Measurements from ENCODE around the gene NUP98. TPM values are rescaled to one million over a fixed set of nuclear protein-coding genes. Genes with fewer than 3 reads are reported as not detected.
"Not testable (repeated sequence)": the region's sequence is repeated elsewhere in the genome, so short reads cannot be mapped to it uniquely, and the experiment has no call there.

The NUP98 gene
- total RNA-seq, 1 donor from 2014 or later = 47.8 TPM

DNA sequence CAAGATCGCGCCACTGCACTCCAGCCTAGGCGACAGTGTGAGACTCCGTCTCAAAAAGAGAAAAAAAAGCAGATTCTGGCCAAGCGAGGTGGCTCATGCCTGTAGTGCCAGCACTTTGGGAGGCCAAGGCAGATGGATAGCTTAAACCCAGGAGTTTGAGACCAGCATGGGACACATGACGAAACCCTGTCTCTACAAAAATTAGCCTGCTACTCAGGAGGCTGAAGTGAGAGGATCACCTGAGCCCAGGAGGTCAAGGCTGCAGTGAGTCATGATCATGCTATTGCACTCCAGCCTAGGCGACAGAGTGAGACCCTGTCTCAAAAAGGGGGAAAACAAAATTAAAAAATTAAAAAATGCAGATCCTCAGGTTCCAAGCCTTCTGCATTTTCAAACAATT, 25.0 kb upstream of the NUP98 start:
- H3K4me1 Mint-ChIP-seq (ENCODE audit: low read depth) = peaks cover 5% of the 10 kb centered on the region
- H3K9me3 Mint-ChIP-seq (ENCODE audit: low read depth) = no peaks in the 10 kb centered on the region
- no peaks in the 10 kb centered on the region for H3K27me3 Mint-ChIP-seq (ENCODE audit: low read depth)
- H3K36me3 Mint-ChIP-seq (ENCODE audit: low read depth) = peaks cover 10% of the 10 kb centered on the region
- no peak for DNase-seq (ENCODE audit: low spot score)
- H3K27ac Mint-ChIP-seq (ENCODE audit: unreplicated experiment) = no peak overlapping the region
- TF ChIP-seq, protein P1, sequence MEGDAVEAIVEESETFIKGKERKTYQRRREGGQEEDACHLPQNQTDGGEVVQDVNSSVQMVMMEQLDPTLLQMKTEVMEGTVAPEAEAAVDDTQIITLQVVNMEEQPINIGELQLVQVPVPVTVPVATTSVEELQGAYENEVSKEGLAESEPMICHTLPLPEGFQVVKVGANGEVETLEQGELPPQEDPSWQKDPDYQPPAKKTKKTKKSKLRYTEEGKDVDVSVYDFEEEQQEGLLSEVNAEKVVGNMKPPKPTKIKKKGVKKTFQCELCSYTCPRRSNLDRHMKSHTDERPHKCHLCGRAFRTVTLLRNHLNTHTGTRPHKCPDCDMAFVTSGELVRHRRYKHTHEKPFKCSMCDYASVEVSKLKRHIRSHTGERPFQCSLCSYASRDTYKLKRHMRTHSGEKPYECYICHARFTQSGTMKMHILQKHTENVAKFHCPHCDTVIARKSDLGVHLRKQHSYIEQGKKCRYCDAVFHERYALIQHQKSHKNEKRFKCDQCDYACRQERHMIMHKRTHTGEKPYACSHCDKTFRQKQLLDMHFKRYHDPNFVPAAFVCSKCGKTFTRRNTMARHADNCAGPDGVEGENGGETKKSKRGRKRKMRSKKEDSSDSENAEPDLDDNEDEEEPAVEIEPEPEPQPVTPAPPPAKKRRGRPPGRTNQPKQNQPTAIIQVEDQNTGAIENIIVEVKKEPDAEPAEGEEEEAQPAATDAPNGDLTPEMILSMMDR (IDR thresholded peaks at IDR 0.05) = no peak
- no peak overlapping the region for H3K4me3 Mint-ChIP-seq (ENCODE audit: unreplicated experiment)

DNA sequence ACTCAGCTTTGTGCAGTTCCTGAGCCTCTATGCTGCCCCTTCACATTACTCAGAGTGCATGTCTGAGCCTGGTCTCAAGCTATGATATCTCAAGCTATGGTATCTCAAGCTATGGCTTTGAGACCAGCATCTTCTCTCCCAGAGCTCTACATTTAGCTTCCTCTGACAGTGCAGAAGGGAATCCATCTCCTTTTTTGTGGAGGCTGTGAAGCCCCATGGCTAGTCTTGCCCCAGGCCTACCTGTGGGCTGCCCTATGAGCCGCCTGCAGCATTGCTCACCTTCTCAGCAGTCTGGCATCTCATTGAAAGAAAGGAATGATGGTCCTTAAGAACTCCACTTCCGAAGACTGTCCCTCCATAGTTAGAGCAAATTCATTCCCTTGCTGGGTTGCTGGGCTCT, 23.6 kb upstream of the NUP98 start:
- peaks cover 5% of the 10 kb centered on the region for H3K4me1 Mint-ChIP-seq (ENCODE audit: low read depth)
- TF ChIP-seq, protein P1 (IDR thresholded peaks at IDR 0.05) = no peak
- H3K36me3 Mint-ChIP-seq (ENCODE audit: low read depth) = peaks cover 4% of the 10 kb centered on the region
- no peaks in the 10 kb centered on the region for H3K9me3 Mint-ChIP-seq (ENCODE audit: low read depth)
- no peak overlapping the region for H3K4me3 Mint-ChIP-seq (ENCODE audit: unreplicated experiment)
- H3K27ac Mint-ChIP-seq (ENCODE audit: unreplicated experiment) = no peak overlapping the region
- no peak for DNase-seq (ENCODE audit: low spot score)
- no peaks in the 10 kb centered on the region for H3K27me3 Mint-ChIP-seq (ENCODE audit: low read depth)

DNA sequence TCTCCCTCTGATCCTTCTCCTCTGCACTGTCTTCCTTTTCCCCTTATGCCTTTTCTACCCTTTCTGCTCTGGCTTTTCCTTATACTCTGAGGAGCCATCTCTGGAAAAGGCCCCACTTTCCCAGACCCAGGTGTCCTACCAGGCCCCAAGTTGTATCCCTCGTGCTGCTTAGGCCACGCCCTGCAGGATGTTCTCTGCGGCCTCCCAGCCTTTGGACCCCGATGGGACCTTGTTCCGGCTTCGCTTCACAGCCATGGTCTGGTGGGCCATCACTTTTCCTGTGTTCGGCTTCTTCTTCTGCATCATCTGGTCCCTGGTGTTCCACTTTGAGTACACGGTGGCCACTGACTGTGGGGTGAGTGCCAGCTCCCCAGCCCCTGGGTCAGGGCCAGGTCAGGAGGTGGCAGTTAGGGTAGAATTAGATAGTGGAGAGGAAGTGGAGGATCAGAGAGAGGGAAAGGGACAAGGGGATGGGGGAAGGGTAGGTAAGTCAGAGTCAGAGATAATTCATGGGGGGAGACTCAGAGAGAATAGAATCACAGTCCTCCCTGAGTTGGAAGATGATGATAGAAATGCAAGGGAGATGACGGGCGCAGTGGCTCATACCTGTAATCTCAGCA, 19.9 kb upstream of the NUP98 start:
- Mint-ChIP-seq H3K9me3 (ENCODE audit: low read depth) (no peaks in the 10 kb centered on the region), H3K4me1 (ENCODE audit: low read depth) (no peaks in the 10 kb centered on the region), H3K4me3 (ENCODE audit: unreplicated experiment) (no peak overlapping the region), H3K27ac (ENCODE audit: unreplicated experiment) (no peak overlapping the region), H3K36me3 (ENCODE audit: low read depth) (no peaks in the 10 kb centered on the region), H3K27me3 (ENCODE audit: low read depth) (no peaks in the 10 kb centered on the region)
- TF ChIP-seq, protein P1 (IDR thresholded peaks at IDR 0.05) = no peak
- no peak for DNase-seq (ENCODE audit: low spot score)

DNA sequence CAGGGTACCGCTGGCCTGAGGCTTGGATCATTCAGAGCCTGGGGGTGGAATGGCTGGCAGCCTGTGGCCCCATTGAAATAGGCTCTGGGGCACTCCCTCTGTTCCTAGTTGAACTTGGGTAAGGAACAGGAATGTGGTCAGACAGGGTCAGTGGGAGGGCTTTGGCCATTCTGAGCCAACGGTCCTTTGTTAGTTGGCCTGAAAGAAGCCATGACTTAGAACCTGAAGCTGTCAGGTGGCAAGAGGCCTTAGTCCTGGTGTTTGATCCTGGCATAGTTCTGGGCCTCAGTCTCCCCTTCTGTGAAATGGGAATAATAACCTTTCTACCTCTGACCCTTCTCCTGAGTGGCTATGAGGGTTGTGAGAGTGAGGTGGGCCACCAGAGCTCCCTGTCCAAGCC, 19.3 kb upstream of the NUP98 start:
- Mint-ChIP-seq H3K27ac (ENCODE audit: unreplicated experiment) (no peak overlapping the region), H3K4me1 (ENCODE audit: low read depth) (no peaks in the 10 kb centered on the region), H3K36me3 (ENCODE audit: low read depth) (no peaks in the 10 kb centered on the region), H3K27me3 (ENCODE audit: low read depth) (no peaks in the 10 kb centered on the region), H3K4me3 (ENCODE audit: unreplicated experiment) (no peak overlapping the region), H3K9me3 (ENCODE audit: low read depth) (no peaks in the 10 kb centered on the region)
- TF ChIP-seq, protein P1 (IDR thresholded peaks at IDR 0.05) = no peak
- no peak for DNase-seq (ENCODE audit: low spot score)

DNA sequence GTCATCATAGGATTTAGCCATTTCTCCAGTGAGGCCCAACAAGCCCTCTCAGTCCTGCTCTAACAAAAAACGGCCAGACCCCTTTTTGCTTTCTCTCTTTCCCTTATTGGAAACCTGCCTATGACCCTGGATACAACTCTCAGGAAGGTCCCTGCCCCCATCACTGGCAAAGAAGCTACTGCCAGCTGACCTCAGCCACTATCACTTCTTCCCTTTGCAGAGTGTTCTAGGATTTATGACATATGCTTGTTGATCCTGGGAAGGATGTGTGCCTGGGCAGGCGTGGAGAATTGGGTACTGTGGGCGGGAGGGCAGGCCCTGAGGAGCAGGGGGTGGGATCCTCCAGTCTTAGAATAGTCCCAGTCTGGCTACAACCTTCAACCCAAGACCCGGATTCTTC, 18.5 kb upstream of the NUP98 start:
- no peak for DNase-seq (ENCODE audit: low spot score)
- TF ChIP-seq, protein P1 (IDR thresholded peaks at IDR 0.05) = no peak
- Mint-ChIP-seq H3K9me3 (ENCODE audit: low read depth) (no peaks in the 10 kb centered on the region), H3K27ac (ENCODE audit: unreplicated experiment) (no peak overlapping the region), H3K27me3 (ENCODE audit: low read depth) (no peaks in the 10 kb centered on the region), H3K4me3 (ENCODE audit: unreplicated experiment) (no peak overlapping the region), H3K36me3 (ENCODE audit: low read depth) (no peaks in the 10 kb centered on the region), H3K4me1 (ENCODE audit: low read depth) (no peaks in the 10 kb centered on the region)

DNA sequence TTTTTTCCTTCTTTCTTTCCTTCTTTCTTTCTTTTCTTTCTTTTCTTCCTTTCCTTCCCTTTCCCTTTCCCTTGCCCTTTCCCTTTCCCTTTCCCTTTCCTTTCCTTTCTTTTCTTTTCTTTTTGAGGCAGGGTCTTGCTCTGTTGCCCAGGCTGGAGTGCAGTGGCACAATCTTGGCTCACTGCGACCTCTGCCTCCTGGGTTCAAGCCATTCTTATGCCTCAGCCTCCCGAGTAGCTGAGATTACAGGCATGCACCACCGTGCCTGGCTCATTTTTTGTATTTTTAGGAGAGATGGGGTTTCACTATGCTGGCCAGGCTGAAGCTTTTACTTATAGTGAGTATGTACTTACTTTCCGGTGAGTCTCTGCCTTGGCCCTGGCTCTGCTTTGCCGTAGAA, 17.5 kb upstream of the NUP98 start:
- not testable (repeated sequence) for H3K27ac Mint-ChIP-seq (ENCODE audit: unreplicated experiment); H3K36me3 Mint-ChIP-seq (ENCODE audit: low read depth); H3K9me3 Mint-ChIP-seq (ENCODE audit: low read depth); DNase-seq (ENCODE audit: low spot score); H3K4me1 Mint-ChIP-seq (ENCODE audit: low read depth); H3K4me3 Mint-ChIP-seq (ENCODE audit: unreplicated experiment); H3K27me3 Mint-ChIP-seq (ENCODE audit: low read depth)

Data from chondrocyte (in vitro differentiated cells).